GM19438 (cell line): Measurements from ENCODE around the gene SLC39A6.
"Not testable (repeated sequence)": the region's sequence is repeated elsewhere in the genome, so short reads cannot be mapped to it uniquely, and the experiment has no call there.

Source experiments
- ATAC-seq: cut with Tn5 transposase; IDR thresholded peaks from one replicate; pipeline ENCODE4 v1.9.1; 2021; ENCODE audit warnings: low read depth; ENCODE audit not compliant: unreplicated experiment

Gene SLC39A6

DNA sequence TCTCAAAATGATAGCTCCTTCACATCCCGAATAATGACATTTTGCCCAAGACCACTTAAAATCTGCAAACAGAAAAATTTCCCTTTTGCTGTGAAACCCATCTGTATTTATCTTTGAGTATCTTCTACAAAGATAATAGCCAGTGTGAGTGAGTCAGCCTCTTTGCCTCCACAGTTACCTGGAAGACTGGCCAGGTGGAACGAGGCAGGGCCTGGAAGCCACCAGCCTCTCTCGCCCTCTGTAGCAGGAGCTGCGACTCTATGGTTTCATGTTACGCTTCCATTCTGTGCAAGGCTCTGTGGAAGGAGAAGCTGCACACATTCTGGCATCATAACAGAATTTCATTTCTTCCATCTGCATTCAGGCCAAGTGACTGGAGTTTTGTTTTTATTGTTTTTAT is 10.1 kb upstream of the SLC39A6 start:
- no peak for ATAC-seq

- no peak for ATAC-seq
Observed at GRCh38 chr18:36135264-36135663, 6.1 kb upstream of the SLC39A6 start.

GRCh38 chr18:36132756-36133155 is 3.6 kb upstream of the SLC39A6 start:
- ATAC-seq = no peak

DNA sequence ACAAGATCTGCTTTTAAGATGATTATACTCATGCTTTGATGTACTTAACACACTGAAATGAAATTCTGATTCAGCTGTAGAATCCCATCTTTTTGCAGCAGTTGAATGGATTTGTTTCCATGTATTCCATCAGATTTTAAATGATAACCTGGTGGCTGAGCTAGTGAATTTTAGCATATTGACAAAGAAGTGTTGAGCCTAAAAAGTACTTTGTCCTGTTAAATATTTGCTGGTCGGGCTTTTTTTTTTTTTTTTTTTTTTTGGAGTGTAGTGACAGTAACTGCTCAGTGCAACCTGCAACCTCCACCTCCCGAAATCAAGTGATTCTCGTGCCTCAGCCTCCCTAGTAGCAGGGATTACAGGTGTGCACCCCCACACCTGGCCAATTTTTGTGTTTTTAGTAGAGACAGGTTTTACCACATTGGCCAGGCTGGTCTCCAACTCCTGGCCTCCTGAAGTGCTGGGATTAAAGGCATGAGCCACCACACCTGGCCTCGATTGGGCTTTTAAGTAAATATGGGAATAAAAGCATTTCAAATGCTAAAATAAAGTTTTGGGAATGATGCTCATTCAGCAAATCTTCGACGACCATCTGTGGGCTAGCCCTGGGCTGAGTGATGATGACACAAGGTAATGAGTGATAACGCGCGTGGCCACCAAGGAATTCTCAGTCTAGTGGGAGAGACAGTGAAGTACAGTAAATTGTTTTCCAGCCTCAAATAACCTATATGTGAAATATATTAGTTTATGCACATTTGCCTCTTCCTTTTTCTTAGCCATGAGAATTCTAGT is 2.7 kb upstream of the SLC39A6 start:
- ATAC-seq = no peak

GRCh38 chr18:36130883-36131653 is 1.9 kb upstream of the SLC39A6 start:
- no peak for ATAC-seq

GRCh38 chr18:36130039-36130831 is 1.1 kb upstream of the SLC39A6 start:
- peak; percentile 19 for ATAC-seq

- peak; percentile 20 for ATAC-seq
Observed at GRCh38 chr18:36128907-36129299, 237 bp downstream of the SLC39A6 start.

DNA sequence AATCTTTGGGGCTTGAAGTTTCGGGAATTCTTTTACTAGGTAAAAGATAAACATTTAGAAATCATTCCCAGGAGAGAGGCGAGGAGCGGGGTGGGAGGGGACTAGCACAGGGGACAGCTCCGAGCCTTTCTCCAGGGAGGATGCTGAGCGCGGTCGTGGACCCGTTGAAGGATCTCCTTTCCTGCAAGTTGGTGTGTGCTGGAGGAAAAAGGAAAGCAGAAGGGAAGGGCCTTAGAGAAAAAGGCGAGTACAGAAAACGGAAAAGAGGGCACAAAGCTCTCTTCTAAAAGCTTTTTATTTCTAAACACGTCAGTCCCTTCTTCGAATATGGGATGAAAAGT is 640 bp downstream of the SLC39A6 start:
- no peak for ATAC-seq

DNA sequence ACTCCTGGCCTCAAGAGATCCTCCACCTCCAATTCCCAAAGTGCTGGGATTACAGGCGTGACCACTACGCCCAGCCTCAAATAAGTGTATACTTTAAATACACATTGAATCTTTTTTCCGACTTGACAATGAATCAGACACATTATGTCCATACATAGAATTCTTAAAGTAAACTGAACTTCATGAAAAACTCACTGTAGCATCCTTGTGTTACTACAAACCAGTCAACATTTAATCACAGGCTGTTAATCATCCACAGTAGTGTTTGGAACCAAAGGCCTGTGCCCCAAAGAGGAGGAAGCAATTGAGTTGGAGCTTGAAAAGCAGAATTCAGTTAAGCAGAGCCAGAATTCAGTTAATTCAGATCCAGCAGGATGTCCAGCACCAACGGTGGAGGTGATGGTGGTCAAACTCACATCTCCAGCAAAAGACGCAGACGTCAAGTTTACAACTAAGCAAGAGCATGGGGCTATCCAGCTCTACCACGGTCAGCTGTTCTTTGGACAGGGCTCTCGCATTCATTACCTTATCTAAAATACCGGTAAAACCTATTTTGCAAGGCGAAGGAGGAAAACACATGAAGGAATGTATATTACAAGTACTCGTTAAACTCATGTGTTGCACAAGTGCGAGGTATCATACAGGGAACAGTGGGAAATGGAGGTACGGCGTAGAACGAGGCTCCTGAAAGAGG is 1.2 kb downstream of the SLC39A6 start:
- ATAC-seq = no peak

GRCh38 chr18:36126668-36127067 is 2.5 kb downstream of the SLC39A6 start:
- ATAC-seq = no peak

DNA sequence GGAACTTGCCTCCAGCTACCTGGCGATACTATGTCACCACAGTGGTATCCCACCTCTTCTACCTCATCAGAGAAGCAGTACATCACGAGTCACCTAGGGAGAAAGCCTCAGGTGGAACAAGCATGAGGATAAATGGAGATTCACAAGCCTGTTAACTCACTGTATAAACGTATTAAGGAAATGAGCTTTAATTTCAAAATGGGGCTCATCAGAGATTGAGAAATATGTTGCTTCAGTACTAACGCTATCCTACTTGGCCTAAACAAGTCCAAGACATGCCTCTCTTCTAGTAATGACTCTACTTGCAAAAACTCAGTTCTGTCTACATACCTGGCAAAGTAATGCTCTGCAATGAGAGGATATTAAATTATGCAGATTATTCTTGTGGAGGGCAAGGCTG is 4.3 kb downstream of the SLC39A6 start:
- no peak for ATAC-seq

- no peak for ATAC-seq
Observed at GRCh38 chr18:36120297-36120696, 8.8 kb downstream of the SLC39A6 start.

- ATAC-seq = not testable (repeated sequence)
Observed at GRCh38 chr18:36116771-36117170, 12.4 kb downstream of the SLC39A6 start.

DNA sequence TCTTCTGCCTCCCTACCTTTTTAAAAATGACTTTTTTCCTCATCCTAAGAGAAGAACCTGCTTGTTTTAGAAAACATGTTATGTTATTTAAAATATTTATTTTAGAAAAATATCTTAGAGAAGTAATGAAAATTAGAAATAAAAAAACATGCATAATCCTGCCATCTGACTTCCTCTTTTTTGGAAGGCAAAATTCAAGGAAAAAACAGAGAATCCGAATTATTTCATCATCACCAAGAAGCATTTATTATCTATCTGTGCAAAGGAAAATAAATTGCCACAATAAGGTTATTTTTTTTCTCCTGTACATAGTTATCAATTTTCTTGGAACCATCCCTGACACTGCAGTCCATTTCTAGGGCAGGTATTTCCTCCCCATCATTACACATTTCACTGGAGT is 14.4 kb downstream of the SLC39A6 start:
- no peak for ATAC-seq

- no peak for ATAC-seq
Observed at GRCh38 chr18:36114251-36114650, 14.9 kb downstream of the SLC39A6 start.

GRCh38 chr18:36112302-36112701 is 16.8 kb downstream of the SLC39A6 start:
- no peak for ATAC-seq

GRCh38 chr18:36109737-36110136 is 19.4 kb downstream of the SLC39A6 start:
- no peak for ATAC-seq

GRCh38 chr18:36108601-36109000 is 20.5 kb downstream of the SLC39A6 start:
- no peak for ATAC-seq

DNA sequence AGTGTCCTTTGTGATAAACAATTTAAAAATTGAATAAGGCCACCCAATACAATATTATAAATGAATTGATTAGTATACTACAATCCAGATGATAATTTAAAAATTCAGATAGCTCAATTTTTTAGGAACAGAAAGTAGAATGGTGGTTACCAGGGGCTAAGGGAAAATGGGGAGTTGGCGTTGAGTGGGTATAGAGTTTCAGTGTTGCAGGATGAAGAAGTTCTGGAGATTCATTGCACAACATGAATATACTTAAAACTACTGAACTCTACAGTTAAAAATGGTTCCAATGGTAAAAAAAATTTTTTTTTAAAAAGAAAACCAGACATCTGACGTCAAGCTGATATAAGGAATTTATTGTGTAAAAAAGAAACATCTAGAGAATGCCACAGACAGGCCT is 20.9 kb downstream of the SLC39A6 start:
- ATAC-seq = no peak

DNA sequence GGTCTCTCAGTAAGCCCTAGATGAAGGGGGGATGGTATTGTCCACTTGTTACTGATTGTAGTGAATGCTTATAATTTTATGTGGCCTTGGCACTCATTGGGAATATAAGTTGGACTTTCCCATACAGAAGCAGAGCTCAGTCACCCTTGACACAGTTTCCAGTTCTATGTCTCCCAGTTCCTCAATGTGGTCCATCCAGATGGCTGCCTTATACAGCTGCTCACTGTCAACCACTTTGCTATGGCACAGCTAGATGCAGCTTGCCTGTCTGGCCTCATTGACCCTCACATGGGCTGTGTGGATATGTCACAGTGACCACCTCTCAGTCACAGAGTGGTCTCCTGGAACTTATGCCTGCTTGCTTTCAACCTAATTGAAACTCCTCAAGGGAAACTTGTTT is 21.7 kb downstream of the SLC39A6 start:
- ATAC-seq = no peak

GRCh38 chr18:36104749-36105148 is 24.4 kb downstream of the SLC39A6 start:
- ATAC-seq = no peak
